Ishikawa (cell line): Measurements from ENCODE around the gene KRTAP1-5.

Experiments
- CEBPB ChIP-seq: IDR thresholded peaks from 2 replicates; pipeline ENCODE4 v1.6.1; 2012
- CREB1 ChIP-seq: IDR thresholded peaks from 2 replicates; pipeline ENCODE4 v1.6.1; 2012; ENCODE audit warnings: low read depth
- EGR1 ChIP-seq: IDR thresholded peaks from 2 replicates; pipeline ENCODE4 v1.6.1; 2012
- EP300 ChIP-seq: IDR thresholded peaks from 2 replicates; pipeline ENCODE4 v1.6.1; 2012; ENCODE audit warnings: borderline replicate concordance
- MAX ChIP-seq: IDR thresholded peaks from 2 replicates; pipeline ENCODE4 v1.6.1; 2012
- NFIC ChIP-seq: IDR thresholded peaks from 2 replicates; pipeline ENCODE4 v1.6.1; 2012
- RAD21 ChIP-seq: IDR thresholded peaks from 2 replicates; pipeline ENCODE4 v1.6.1; 2012; ENCODE audit warnings: low read depth
- TAF1 ChIP-seq: IDR thresholded peaks from 2 replicates; pipeline ENCODE4 v1.6.1; 2012; ENCODE audit warnings: low read depth, mild to moderate bottlenecking
- TCF12 ChIP-seq: IDR thresholded peaks from 2 replicates; pipeline ENCODE4 v1.6.1; 2012; ENCODE audit warnings: low read depth
- TEAD4 ChIP-seq: IDR thresholded peaks from 2 replicates; pipeline ENCODE4 v1.6.1; 2012
- YY1 ChIP-seq: IDR thresholded peaks from 2 replicates; pipeline ENCODE4 v1.6.1; 2012; ENCODE audit warnings: low read depth
- ZBTB7A ChIP-seq: IDR thresholded peaks from 2 replicates; pipeline ENCODE4 v1.6.1; 2012; ENCODE audit warnings: low read depth
- TF ChIP-seq, protein P1 (sequence below): IDR thresholded peaks from 2 replicates; pipeline ENCODE4 v1.6.1; 2012; ENCODE audit warnings: low read depth, mild to moderate bottlenecking
- TF ChIP-seq, protein P2 (sequence below): IDR thresholded peaks from 2 replicates; pipeline ENCODE4 v1.6.1; 2012

GRCh38 chr17:41001795-41002194 lies 25.2 kb downstream of the KRTAP1-5 start:
- TF ChIP-seq TAF1 (no peak), YY1 (no peak), EP300 (no peak), EGR1 (no peak), TCF12 (no peak), MAX (no peak), RAD21 (no peak), TEAD4 (no peak), CEBPB (no peak), CREB1 (no peak), ZBTB7A (no peak), NFIC (no peak)
- TF ChIP-seq, protein P1, sequence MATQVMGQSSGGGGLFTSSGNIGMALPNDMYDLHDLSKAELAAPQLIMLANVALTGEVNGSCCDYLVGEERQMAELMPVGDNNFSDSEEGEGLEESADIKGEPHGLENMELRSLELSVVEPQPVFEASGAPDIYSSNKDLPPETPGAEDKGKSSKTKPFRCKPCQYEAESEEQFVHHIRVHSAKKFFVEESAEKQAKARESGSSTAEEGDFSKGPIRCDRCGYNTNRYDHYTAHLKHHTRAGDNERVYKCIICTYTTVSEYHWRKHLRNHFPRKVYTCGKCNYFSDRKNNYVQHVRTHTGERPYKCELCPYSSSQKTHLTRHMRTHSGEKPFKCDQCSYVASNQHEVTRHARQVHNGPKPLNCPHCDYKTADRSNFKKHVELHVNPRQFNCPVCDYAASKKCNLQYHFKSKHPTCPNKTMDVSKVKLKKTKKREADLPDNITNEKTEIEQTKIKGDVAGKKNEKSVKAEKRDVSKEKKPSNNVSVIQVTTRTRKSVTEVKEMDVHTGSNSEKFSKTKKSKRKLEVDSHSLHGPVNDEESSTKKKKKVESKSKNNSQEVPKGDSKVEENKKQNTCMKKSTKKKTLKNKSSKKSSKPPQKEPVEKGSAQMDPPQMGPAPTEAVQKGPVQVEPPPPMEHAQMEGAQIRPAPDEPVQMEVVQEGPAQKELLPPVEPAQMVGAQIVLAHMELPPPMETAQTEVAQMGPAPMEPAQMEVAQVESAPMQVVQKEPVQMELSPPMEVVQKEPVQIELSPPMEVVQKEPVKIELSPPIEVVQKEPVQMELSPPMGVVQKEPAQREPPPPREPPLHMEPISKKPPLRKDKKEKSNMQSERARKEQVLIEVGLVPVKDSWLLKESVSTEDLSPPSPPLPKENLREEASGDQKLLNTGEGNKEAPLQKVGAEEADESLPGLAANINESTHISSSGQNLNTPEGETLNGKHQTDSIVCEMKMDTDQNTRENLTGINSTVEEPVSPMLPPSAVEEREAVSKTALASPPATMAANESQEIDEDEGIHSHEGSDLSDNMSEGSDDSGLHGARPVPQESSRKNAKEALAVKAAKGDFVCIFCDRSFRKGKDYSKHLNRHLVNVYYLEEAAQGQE = no peak
- TF ChIP-seq, protein P2, sequence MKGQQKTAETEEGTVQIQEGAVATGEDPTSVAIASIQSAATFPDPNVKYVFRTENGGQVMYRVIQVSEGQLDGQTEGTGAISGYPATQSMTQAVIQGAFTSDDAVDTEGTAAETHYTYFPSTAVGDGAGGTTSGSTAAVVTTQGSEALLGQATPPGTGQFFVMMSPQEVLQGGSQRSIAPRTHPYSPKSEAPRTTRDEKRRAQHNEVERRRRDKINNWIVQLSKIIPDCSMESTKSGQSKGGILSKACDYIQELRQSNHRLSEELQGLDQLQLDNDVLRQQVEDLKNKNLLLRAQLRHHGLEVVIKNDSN = no peak
